Measurements from ENCODE around the gene EYA2.

DNA sequence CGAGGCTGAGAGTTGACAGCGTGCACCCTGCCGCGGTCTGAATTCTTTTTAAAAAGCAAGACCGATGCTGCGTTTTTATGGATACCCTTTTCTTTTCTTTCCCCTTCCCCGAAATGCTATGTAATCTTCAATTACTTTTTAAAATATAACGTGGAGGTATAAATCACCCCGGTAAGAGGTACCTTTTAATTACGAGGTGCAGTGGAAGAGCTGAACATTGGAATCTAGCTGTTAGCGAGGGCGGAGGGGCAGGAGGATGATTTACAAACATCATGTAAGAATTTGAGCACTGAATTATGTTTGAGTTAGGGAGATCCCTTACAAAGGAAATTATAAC, 1.2 kb downstream of the EYA2 start:
- TF ChIP-seq, protein P1, sequence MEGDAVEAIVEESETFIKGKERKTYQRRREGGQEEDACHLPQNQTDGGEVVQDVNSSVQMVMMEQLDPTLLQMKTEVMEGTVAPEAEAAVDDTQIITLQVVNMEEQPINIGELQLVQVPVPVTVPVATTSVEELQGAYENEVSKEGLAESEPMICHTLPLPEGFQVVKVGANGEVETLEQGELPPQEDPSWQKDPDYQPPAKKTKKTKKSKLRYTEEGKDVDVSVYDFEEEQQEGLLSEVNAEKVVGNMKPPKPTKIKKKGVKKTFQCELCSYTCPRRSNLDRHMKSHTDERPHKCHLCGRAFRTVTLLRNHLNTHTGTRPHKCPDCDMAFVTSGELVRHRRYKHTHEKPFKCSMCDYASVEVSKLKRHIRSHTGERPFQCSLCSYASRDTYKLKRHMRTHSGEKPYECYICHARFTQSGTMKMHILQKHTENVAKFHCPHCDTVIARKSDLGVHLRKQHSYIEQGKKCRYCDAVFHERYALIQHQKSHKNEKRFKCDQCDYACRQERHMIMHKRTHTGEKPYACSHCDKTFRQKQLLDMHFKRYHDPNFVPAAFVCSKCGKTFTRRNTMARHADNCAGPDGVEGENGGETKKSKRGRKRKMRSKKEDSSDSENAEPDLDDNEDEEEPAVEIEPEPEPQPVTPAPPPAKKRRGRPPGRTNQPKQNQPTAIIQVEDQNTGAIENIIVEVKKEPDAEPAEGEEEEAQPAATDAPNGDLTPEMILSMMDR (IDR thresholded peaks at IDR 0.05), result no peak
- TF ChIP-seq POLR2A (IDR thresholded peaks at IDR 0.05) (no peak), POLR2AphosphoS5 (IDR thresholded peaks at IDR 0.05; ENCODE audit: insufficient read depth in 1 of 2, low read depth in 1 of 2) (no peak)
